ENCODE measurements around the gene PLCB4.

The PLCB4 gene

DNA sequence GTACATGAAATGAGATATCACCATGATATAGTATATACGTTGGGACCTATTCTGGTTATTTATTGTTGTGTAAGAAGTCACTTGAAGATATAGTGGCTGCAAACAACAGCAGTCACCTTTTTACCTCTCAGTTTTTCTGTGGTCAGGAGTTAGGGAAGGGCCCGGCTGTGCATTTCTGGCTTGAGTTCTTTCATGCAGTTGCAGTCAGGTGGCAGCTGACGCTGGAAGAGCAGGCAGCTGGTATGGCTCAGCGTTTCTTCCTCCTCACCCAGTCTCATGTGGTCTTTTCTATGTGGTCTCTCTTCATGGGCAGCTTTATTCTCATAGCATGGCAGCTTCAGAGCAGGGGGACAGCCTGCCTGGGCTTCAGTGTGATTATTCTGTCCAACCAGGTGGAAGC lies 154.4 kb downstream of the PLCB4 start:
- no peak for DNase-seq (ENCODE audit: low spot score)

GRCh38 chr20:9225879-9226278 lies 157.0 kb downstream of the PLCB4 start:
- DNase-seq (ENCODE audit: low spot score): peak; percentile 12

DNA sequence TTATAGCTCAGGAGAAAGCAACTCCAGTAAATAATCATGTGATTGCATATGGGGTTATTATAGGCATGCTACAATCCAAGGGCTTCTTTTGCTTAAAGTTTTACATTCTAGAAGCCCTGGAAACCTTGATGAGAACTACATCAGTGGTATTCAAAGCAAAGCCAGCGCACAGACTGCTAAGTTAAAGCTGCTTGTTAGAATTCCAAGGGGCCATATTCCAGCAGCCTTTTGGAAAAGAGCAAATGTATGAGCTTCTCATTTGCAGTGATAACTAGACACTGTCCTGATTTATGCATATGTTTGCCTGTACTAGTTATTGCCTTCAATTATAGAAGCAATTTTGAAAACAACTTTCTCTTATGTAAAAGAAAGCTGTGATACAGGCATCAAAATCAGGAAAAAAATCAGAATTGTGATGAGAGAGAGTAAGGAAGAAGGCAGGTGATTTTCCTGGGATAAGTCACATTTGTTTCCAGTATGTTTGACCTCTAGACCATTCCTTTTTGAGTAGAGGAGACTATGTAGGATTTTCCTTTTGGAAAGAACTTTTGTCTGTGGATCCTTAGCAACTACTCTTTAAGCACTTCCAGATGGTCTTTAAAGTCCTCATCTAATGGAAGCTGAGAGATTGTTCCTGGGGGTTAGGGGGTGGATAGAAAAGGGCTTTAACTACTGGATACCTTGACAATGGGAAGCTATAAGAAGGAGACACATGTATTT lies 159.2 kb downstream of the PLCB4 start:
- no peak for DNase-seq (ENCODE audit: low spot score)

DNA sequence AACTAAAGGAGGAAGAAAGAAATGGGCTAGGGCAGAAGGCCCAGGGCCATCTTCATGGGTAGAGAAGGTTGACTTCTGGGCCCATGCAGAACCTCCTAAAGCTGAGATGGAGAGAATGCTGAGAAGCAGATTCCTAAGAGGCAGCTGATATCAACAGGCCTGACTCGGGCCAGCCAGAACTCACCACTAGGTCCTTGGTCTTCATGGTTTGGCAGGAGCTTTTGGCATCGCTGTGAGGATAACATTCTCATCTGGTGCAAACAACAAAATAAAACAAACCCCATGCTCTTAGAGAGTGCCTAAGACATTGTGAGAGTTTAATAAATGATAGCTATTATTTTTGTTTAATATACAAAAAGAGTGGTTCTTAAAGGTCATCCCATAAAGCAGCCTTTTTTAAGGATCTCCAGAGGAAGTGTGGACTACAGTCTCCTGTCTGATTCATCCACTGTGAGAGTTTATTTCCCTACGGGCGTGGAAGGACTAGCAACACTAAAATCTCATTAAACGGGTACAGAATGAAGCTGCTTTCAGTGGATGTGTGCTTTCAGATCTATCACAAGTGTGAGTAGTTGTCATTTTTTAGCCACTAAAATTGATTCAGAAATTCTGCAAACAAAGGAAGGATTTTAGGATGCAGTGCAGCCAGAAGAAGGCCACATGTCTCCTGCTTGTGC lies 160.0 kb downstream of the PLCB4 start:
- no peak for DNase-seq (ENCODE audit: low spot score)

DNA sequence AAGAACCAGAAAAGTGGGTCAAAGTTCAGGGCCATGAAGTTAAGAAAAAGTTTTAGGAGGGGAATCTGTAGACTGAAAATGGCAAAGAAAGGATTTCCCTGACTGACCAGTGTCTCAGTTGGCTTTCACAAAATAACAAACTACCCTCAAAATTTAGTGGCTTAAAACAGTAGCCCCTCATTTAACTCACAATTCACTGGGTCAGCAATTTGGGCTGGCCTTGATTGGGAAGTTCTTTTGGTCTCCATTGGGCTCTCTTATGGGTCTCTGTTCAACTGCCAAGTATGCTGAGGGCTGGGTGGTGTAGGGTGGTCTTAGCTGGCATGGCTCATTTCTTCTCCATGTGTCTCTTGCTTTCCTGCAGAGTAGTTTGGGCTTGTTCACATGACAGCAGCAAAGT lies 161.5 kb downstream of the PLCB4 start:
- no peak for DNase-seq (ENCODE audit: low spot score)

GRCh38 chr20:9233804-9234203 lies 164.9 kb downstream of the PLCB4 start:
- no peak for DNase-seq (ENCODE audit: low spot score)

DNA sequence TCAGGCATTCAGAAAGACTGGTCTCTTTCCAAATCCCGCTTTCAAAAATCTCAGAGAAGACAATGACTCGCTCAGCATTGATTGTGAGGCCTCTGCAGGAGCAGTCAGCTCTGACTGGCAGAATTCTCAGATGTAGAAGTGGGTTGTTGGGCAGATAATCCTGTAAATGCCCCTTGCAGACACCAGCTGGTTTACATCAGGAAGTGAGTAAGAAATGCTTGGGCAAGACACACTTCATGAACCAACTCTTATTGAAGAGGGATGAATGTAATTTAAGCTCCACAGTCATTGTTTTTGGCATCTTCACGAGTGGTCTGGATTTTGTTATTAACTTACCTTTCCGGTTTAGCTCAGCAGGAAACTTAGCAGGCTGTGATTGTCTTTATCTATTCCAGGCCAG lies 166.6 kb downstream of the PLCB4 start:
- DNase-seq (ENCODE audit: low spot score): no peak

GRCh38 chr20:9236458-9236857 lies 167.6 kb downstream of the PLCB4 start:
- DNase-seq (ENCODE audit: low spot score): no peak

GRCh38 chr20:9241232-9241692 lies 172.4 kb downstream of the PLCB4 start:
- no peak for DNase-seq (ENCODE audit: low spot score)

- DNase-seq (ENCODE audit: low spot score): no peak
Observed at GRCh38 chr20:9241721-9242427, 173.0 kb downstream of the PLCB4 start.

GRCh38 chr20:9243986-9244385 lies 175.1 kb downstream of the PLCB4 start:
- no peak for DNase-seq (ENCODE audit: low spot score)

DNA sequence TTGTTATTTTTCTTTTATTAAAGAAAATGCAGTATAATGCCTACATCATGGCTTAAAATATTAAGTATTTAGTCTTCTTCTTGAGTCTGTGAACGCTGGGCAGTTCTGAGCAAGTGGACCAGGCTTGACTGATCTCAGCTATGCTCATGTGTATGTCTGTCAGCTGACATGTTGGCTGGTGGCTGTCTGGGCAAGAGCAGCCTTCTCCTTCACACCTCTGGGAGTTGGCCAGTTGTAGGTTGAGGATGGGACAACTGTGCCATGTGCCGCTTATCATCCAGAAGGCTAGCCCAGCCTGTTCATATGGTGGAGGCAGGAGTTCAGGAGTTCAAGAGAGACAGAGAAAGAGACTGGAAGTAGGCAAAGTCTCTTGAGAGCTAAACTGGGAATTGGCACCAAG lies 175.9 kb downstream of the PLCB4 start:
- DNase-seq (ENCODE audit: low spot score): no peak

DNA sequence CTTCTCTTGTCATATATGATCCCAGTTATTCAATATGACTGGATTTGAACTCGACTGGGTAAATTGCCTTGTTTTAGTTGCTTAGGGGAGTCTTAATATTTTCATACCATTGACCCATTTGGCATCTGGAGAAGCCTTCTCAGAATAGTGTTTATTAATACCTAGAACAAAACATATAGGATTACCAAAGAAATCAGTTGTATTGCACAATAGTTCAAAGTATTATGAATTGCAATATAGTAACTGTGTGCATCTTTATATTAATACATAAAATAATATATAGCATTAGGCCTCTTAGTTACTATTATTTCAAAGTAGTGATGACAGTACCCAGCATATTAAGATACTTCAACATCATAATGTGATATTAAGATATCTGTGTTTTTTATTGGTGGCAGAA lies 177.8 kb downstream of the PLCB4 start:
- no peak for DNase-seq (ENCODE audit: low spot score)

DNA sequence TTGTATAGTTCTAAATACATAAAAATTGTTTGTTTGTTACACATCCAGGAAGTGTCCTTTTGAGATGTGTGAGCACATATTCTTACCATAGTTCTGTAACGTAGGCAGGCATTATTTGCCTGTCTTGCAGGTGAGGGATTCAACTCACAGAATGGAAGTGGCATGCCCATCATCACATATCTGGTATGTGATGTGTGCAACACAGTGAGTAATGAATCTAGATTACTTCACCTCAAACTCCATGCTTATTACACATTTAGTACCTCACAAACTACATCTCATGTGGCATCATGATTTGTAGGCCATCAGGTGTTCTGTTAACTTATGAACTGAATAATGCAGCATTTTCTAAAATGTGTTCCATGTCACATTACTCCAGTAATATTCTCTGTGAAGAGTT lies 181.6 kb downstream of the PLCB4 start:
- DNase-seq (ENCODE audit: low spot score): no peak

DNA sequence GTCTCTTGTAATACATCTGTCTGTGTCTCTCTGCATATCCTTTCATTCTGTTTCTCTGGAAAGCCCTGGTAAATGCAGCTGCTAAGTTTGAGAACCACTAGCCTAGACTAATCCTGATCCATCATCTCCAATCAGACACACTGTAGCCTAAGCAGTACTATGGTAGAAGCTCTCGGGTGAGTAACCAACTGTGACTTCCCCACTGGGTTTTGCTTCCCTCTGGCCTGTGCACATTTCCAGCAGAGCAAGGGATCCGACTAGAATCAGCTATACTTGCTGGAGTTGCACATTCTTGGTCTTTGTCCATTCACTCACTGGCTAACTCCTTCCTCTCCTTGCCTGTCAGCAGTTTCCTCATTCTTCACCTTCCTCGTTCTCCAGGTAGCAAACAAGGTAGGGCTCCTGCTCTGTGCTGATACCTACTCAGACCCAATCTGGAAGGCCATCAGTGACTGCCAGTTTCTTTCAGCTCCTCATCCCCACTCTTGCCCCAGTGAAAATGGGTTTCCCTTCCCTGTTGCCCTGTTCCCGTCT lies 184.2 kb downstream of the PLCB4 start:
- DNase-seq (ENCODE audit: low spot score): no peak

GRCh38 chr20:9255171-9255570 lies 186.3 kb downstream of the PLCB4 start:
- DNase-seq (ENCODE audit: low spot score): no peak

DNA sequence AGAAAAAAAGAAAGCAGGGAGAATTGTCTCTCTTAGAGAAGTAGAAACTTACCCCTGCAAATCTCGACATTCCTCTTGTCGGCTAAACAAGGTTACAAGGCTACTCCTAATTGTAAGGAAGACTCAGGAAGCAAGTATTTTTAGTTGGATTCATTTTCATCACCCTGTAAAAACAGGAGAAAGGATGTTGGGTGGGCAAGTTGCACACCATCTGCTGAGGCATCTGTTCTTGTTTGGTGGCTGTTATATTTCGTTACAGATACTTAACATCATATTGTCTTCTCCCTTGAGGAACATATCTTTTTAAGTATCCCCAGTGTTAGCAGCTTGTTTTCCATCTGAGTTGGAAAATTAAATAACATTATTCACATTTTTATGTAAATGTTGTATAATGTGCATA lies 187.5 kb downstream of the PLCB4 start:
- no peak for DNase-seq (ENCODE audit: low spot score)

DNA sequence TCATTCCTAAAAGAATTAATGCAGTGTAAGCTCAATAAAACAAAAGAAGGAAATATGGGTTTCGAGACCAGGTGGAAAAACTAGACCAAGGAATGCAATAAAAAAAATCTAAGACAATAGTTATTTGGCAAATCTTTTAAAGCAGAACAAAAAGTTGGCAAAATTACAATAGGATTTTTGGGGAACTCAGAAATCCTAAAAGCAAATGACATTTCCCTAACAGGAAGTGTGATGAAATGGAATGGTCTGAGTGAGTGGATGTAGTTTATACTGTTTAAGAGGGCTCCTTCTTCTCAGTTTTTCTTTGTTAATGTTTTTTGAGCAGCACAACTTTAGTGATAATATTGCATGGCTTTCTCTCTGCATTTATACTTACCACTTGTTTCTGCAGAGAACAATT lies 190.0 kb downstream of the PLCB4 start:
- peak; percentile 42 for DNase-seq (ENCODE audit: low spot score)

GRCh38 chr20:9260027-9260426 lies 191.1 kb downstream of the PLCB4 start:
- no peak for DNase-seq (ENCODE audit: low spot score)

GRCh38 chr20:9261781-9262180 lies 192.9 kb downstream of the PLCB4 start:
- DNase-seq (ENCODE audit: low spot score): no peak

- DNase-seq (ENCODE audit: low spot score): peak; percentile 15
Observed at GRCh38 chr20:9262653-9263194, 193.8 kb downstream of the PLCB4 start.

- DNase-seq (ENCODE audit: low spot score): no peak
Observed at GRCh38 chr20:9269280-9269971, 200.5 kb downstream of the PLCB4 start.

Measured in pons (tissue), 1 donor.